ENCODE results near the gene C6orf132. TPM values are rescaled to one million over a fixed set of nuclear protein-coding genes. Genes with fewer than 3 reads are reported as not detected.

C6orf132 gene
- total RNA-seq, 1 donor from 2014 or later, result not detected

GRCh38 chr6:42120895-42121865 is 21.2 kb downstream of the C6orf132 start:
- DNase-seq, result no peak
- Mint-ChIP-seq H3K9me3 (no peaks in the 10 kb centered on the region), H3K4me1 (no peaks in the 10 kb centered on the region), H3K36me3 (ENCODE audit: low read depth) (no peaks in the 10 kb centered on the region), H3K27ac (no peak overlapping the region), H3K27me3 (peaks cover 10% of the 10 kb centered on the region), H3K4me3 (no peak overlapping the region)
- intact Hi-C loops (cut with micrococcal nuclease), result no loop called here
- ChIA-PET CTCF (no interaction called here), POLR2A (no interaction called here)
- no peak for TF ChIP-seq CTCF (IDR thresholded peaks at IDR 0.05)
- no peak for ATAC-seq (ENCODE audit: low read depth)

GRCh38 chr6:42118162-42119001 is 24.0 kb downstream of the C6orf132 start:
- POLR2A ChIA-PET, result interaction anchor here (0.6 to 0.7 kb wide), 5 partner anchors 11 to 1029 kb away, joined by 3 to 6 read pairs (median 4); no protein-coding TSS in a partner anchor
- Mint-ChIP-seq H3K4me3 (no peak overlapping the region), H3K36me3 (ENCODE audit: low read depth) (no peaks in the 10 kb centered on the region), H3K4me1 (no peaks in the 10 kb centered on the region), H3K9me3 (no peaks in the 10 kb centered on the region), H3K27me3 (peaks cover 13% of the 10 kb centered on the region), H3K27ac (no peak overlapping the region)
- no peak for ATAC-seq (ENCODE audit: low read depth)
- CTCF ChIA-PET, result interaction anchor here (0.6 kb wide), 1 partner anchor 761 kb away, joined by 3 read pairs; the partner anchor contains the start of gene RPL7L1
- no peak for TF ChIP-seq CTCF (IDR thresholded peaks at IDR 0.05)
- intact Hi-C loops (cut with micrococcal nuclease), result no loop called here
- DNase-seq, result no peak

GRCh38 chr6:42117843-42118161 is 24.6 kb downstream of the C6orf132 start:
- no peak overlapping the region for H3K27ac Mint-ChIP-seq
- H3K27me3 Mint-ChIP-seq, result peaks cover 16% of the 10 kb centered on the region
- H3K36me3 Mint-ChIP-seq (ENCODE audit: low read depth), result no peaks in the 10 kb centered on the region
- intact Hi-C loops (cut with micrococcal nuclease), result no loop called here
- H3K9me3 Mint-ChIP-seq, result no peaks in the 10 kb centered on the region
- CTCF ChIA-PET, result interaction anchor here (1.4 kb wide), 1 partner anchor 14 kb away, joined by 3 read pairs; no protein-coding TSS in a partner anchor
- TF ChIP-seq CTCF (IDR thresholded peaks at IDR 0.05), result no peak
- H3K4me1 Mint-ChIP-seq, result no peaks in the 10 kb centered on the region
- DNase-seq (no peak), ATAC-seq (ENCODE audit: low read depth) (no peak)
- no peak overlapping the region for H3K4me3 Mint-ChIP-seq
- POLR2A ChIA-PET, result interaction anchor here (0.6 kb wide), 2 partner anchors 245 to 1030 kb away, joined by 3 to 4 read pairs; no protein-coding TSS in a partner anchor

GRCh38 chr6:42113936-42114636 is 28.3 kb downstream of the C6orf132 start:
- no peaks in the 10 kb centered on the region for H3K36me3 Mint-ChIP-seq (ENCODE audit: low read depth)
- ChIA-PET CTCF (no interaction called here), POLR2A (no interaction called here)
- H3K9me3 Mint-ChIP-seq, result no peaks in the 10 kb centered on the region
- no peak for ATAC-seq (ENCODE audit: low read depth)
- no peak for DNase-seq
- H3K27me3 Mint-ChIP-seq, result peaks cover 23% of the 10 kb centered on the region
- no peak overlapping the region for H3K4me3 Mint-ChIP-seq
- no peaks in the 10 kb centered on the region for H3K4me1 Mint-ChIP-seq
- no peak for TF ChIP-seq CTCF (IDR thresholded peaks at IDR 0.05)
- H3K27ac Mint-ChIP-seq, result no peak overlapping the region
- intact Hi-C loops (cut with micrococcal nuclease), result no loop called here

All from activated B cell treated with CpG ODN at 0.5 μM for 24 hours (primary cell).